Astrocyte of the cerebellum (primary cell): ENCODE results near the gene ACTA2.
"Not testable (repeated sequence)": the region's sequence is repeated elsewhere in the genome, so short reads cannot be mapped to it uniquely, and the experiment has no call there.

Experiments used
- DNase-seq: peaks from one replicate; pipeline ENCODE4 v3.0.0-alpha.2; 2011; ENCODE audit warnings: low read depth
- H3K4me3 ChIP-seq: 2 replicates; pipeline ENCODE4 v1.5.1; 2011; ENCODE audit warnings: mild to moderate bottlenecking, low read depth, low read length, moderate library complexity
- CTCF ChIP-seq: IDR thresholded peaks from 2 replicates; pipeline ENCODE4 v1.5.1; 2012; ENCODE audit warnings: low read length, low read depth, moderate library complexity, mild to moderate bottlenecking; ENCODE audit errors: missing control alignments
- in situ Hi-C: cut with HindIII; loops from 2 replicates; pipeline ENCODE4 v1.10.0; 2017; ENCODE audit warnings: low sequenced_read_pairs

Gene ACTA2

GRCh38 chr10:88938938-88939337, 13.6 kb downstream of the ACTA2 start:
- TF ChIP-seq CTCF = no peak
- in situ Hi-C loops = no loop called here
- H3K4me3 ChIP-seq = no peak overlapping the region
- DNase-seq = no peak

- in situ Hi-C loops = no loop called here
- no peak for TF ChIP-seq CTCF
- no peak overlapping the region for H3K4me3 ChIP-seq
- no peak for DNase-seq
These were observed 14.5 kb downstream of the ACTA2 start for GRCh38 chr10:88938039-88938438.

DNA sequence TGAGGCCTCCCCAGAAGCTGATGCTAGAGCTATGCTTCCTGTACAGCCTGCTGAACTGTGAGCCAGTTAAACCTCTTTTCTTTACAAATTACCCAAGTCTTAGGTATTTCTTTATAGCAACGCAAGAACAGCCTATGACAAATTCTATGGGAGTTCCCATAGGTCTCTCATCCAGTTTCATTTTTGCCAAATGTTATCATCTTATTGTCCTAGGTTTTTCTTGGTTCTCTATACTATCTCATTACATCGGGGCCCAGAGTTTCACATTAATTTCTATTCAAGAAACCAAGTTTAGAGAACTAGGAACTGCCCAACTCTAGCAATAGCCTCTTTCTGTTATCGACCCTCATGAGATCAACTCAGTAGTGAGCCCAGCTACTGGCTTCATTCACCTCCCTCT, 15.9 kb downstream of the ACTA2 start:
- in situ Hi-C loops = no loop called here
- no peak for DNase-seq
- TF ChIP-seq CTCF = no peak
- H3K4me3 ChIP-seq = no peak overlapping the region

DNA sequence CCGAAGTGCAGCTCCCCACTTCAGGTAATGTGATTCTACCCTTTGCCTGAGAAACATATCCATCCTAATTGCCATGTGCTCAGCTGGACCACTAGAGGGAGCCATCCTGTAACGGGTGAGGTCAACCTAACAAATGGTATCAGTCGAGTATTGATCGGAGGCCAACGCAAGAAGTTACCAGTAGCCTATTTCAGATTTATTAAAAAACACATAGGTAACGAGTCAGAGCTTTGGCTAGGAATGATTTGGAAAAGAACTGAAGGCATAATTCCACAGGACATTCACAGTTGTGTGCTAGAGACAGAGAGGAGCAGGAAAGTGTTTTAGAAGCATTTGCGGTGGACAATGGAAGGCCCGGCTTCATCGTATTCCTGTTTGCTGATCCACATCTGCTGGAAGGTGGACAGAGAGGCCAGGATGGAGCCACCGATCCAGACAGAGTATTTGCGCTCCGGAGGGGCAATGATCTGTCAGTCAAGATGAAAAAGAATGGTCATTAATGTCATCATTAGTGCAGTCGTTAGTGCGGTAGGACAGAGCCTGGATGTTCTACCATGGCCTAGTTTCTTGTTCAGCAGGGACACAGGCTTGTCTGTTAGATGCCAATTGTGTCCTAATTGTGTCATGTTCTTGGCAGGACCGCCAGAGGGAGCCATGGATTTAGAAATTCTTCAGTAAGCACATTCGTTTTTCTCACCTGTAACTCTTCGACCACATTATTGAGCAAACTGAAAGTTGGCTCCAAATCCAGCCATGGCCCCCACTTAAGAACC, 17.5 kb downstream of the ACTA2 start:
- TF ChIP-seq CTCF = peak; percentile 96
- in situ Hi-C loops = no loop called here
- peak; percentile 80 for DNase-seq
- no peak overlapping the region for H3K4me3 ChIP-seq

GRCh38 chr10:88933564-88933963, 19.0 kb downstream of the ACTA2 start:
- TF ChIP-seq CTCF = no peak
- no peak overlapping the region for H3K4me3 ChIP-seq
- in situ Hi-C loops = no loop called here
- DNase-seq = no peak

DNA sequence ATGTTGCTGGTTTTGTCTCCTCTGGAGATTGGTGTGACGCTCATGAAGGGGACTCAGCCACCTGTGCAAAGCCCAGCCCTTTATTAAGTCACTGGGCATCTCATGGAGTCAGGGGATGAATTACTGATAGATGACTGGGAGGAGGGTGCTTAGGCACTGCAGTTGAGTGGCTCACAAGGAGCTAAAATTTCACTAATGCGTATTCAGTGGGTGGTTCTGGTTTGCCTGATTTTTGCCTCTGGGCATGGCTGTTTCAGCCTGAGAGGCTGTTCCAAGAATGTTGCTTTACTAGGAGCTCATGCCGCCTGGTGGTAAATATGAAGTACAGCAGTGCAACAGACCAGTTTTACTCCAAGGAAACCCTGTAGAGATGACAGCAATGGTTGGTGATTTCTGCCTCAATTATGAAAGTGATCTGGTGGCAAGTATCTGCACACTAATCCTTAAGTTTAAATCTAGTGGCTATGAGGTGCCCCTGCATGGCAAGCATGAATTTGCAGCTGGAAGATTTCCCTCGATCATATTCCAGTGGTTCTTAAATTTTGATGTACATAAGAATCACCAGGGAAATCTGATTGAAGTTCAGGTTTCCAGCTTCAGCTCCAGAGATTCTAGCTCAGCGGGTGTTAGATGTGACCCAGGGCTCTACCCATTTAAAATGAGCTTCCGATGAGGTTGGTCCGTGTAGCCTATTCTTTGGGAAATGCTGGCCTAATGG, 19.9 kb downstream of the ACTA2 start:
- in situ Hi-C loops = no loop called here
- H3K4me3 ChIP-seq = no peak overlapping the region
- TF ChIP-seq CTCF = peak; percentile 87
- peak; percentile 72 for DNase-seq

GRCh38 chr10:88932029-88932428, 20.5 kb downstream of the ACTA2 start:
- DNase-seq, in situ Hi-C loops, H3K4me3 ChIP-seq: not testable (repeated sequence)
